ENCODE data around the gene DNASE1L3. TPM values are rescaled to one million over a fixed set of nuclear protein-coding genes. Genes with fewer than 3 reads are reported as not detected.

DNASE1L3 gene
- total RNA-seq, 2 donors from 2014 or later: 1.4 to 2.3 TPM

DNA sequence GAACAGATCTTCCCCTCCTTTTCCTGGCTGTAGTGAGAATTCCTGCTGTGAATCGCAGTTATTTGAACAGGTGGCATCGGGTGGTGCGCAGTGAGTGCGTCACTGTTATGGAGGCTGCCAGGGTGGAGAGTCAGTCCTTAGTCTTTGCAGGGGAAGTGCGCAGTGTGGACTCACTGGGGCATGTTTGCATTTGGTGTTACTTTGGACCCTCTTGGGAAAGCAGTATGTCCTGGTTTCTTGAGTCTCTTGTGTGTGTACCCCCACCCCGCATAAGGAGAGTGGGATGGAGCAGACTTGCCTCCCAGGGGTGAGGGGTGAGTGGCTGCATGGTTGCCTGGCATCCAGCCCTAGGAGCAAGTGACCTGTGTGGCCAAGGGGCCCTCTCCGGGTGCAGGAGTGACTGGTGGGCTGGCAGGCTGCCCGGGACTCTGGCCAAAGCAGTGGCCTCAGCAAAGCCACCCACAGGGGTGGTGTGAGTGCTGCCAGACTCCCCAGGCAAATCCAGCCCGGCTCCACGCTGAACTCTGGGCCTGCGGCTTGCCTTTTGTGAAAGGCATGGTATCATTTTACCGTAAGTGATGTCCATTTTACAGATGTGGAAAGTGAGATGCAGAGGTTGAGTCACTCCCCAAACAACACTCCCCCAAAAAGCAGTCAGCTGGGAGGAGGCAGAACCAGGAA is 46.4 kb downstream of the DNASE1L3 start:
- WGBS: 33% methylated on average over 11 of the region's 12 CpGs
- intact Hi-C loops (cut with DNase I): no loop called here
- no peak overlapping the region for H3K4me3 ChIP-seq
- peaks cover 2 to 6% of the 10 kb centered on the region in 2 donors for H3K36me3 ChIP-seq
- TF ChIP-seq POLR2A (IDR thresholded peaks at IDR 0.05) (no peak), POLR2AphosphoS5 (IDR thresholded peaks at IDR 0.05) (peak; percentile 49), CTCF (IDR thresholded peaks at IDR 0.05) (no peak)
- DNase-seq (ENCODE audit: low spot score): peak; percentile 51
- no peaks in the 10 kb centered on the region for H3K27me3 ChIP-seq (replicated peaks; ENCODE audit: insufficient read depth)
- peaks cover 20% of the 10 kb centered on the region for H3K4me1 ChIP-seq (replicated peaks)
- peak overlapping the region; percentile 83 to 84 for H3K27ac ChIP-seq
- no peaks in the 10 kb centered on the region for H3K9me3 ChIP-seq

GRCh38 chr3:58163234-58163633 is 47.5 kb downstream of the DNASE1L3 start:
- peaks cover 0 to 6% of the 10 kb centered on the region in 2 donors for H3K36me3 ChIP-seq
- H3K4me1 ChIP-seq (replicated peaks): peaks cover 20% of the 10 kb centered on the region

DNA sequence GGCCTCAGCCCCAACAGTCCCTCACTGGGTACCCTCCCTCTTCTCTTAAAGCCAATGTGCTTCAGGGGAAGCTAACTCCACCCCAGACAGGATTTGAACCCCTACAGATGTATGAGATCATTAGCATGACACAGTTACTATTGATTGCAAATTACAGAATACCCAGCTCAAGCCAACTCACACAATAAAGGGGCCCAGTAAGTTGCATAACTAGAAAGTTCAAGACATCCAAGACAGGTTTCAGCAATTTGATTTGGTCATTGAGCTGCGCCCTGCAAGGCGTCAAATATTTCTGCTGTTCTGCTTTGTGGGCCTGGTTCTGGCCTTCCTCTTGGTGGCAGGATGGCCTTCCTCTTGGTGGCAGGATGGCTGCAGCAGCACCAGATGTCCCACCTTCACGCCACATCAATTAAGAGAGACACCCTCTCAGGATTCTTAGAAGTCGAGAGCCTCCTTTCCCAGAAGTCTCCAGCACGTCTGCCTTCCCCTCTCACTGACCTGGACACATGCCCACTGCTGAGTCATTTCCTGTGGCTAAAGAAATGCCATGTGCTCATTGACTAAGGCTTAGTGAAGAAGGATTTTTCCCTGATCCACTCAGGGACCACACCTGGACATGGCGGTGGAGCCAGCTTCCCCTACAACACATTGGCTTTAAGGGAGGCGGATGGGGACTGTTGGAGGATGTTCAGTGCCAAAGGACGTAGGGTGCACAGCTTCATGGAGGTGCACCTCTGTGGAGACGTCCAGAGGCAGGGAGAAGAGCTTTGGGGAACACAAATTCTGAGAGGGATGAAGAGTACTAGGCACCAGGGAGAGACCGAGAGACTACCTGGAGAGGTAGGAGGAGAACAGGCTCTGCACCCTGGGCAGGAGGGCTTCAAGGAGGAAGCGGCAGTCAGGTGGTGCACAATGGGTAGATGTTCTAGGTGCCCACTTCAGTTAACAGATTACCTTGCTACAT is 49.1 kb downstream of the DNASE1L3 start:
- WGBS: 82% methylated on average over 11 of the region's 11 CpGs

More at GRCh38 chr3:58163234-58163633, 47.5 kb downstream of the DNASE1L3 start:
- H3K9me3 ChIP-seq: no peaks in the 10 kb centered on the region
- H3K4me3 ChIP-seq: no peak overlapping the region
- WGBS: 49% methylated on average over 14 of the region's 14 CpGs
- peak overlapping the region; percentile 83 to 84 for H3K27ac ChIP-seq
- no peak for TF ChIP-seq POLR2AphosphoS5 (IDR thresholded peaks at IDR 0.05)
- no peak for TF ChIP-seq CTCF (IDR thresholded peaks at IDR 0.05)
- no peak for TF ChIP-seq POLR2A (IDR thresholded peaks at IDR 0.05)
- DNase-seq (ENCODE audit: low spot score): no peak
- H3K27me3 ChIP-seq (replicated peaks; ENCODE audit: insufficient read depth): no peaks in the 10 kb centered on the region
- intact Hi-C loops (cut with DNase I): no loop called here

DNA sequence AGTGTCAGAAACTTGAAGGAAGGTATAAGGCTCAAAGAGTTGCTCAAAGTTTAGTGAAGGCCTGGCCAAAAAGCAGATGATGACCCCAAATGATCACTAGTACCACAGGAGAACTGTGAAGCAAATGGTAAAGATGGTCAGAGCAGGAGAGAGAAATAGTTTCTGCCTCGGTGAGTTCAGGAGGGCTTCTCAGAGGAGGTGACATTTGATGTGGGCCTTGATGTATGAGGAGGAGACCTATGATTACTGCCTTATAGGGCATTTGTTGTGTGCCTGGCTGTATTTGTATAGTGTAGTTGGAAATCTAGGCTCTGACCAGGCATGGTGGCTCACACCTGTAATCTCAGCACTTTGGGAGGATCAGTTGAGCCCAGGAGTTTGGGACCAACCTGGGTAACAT is 50.4 kb downstream of the DNASE1L3 start:
- peak overlapping the region in 1 of 2 donors; percentile 83 for H3K27ac ChIP-seq
- no peak for TF ChIP-seq POLR2AphosphoS5 (IDR thresholded peaks at IDR 0.05)
- H3K4me3 ChIP-seq: no peak overlapping the region
- peaks cover 0 to 6% of the 10 kb centered on the region in 2 donors for H3K36me3 ChIP-seq
- DNase-seq (ENCODE audit: low spot score): no peak
- no peaks in the 10 kb centered on the region for H3K9me3 ChIP-seq
- no peaks in the 10 kb centered on the region for H3K27me3 ChIP-seq (replicated peaks; ENCODE audit: insufficient read depth)
- 92% methylated on average over 1 of the region's 1 CpG for WGBS
- intact Hi-C loops (cut with DNase I): no loop called here
- peaks cover 17% of the 10 kb centered on the region for H3K4me1 ChIP-seq (replicated peaks)

More for the DNA sequence above, 49.1 kb downstream of the DNASE1L3 start:
- Histone ChIP-seq H3K4me1 (replicated peaks) (peaks cover 20% of the 10 kb centered on the region), H3K9me3 (no peaks in the 10 kb centered on the region), H3K4me3 (no peak overlapping the region), H3K36me3 (peaks cover 0 to 6% of the 10 kb centered on the region in 2 donors), H3K27ac (peak overlapping the region; percentile 83 to 84), H3K27me3 (replicated peaks; ENCODE audit: insufficient read depth) (no peaks in the 10 kb centered on the region)
- intact Hi-C loops (cut with DNase I): no loop called here
- no peak for DNase-seq (ENCODE audit: low spot score)
- TF ChIP-seq POLR2A (IDR thresholded peaks at IDR 0.05): no peak
- TF ChIP-seq CTCF (IDR thresholded peaks at IDR 0.05): no peak
- peak; percentile 31 for TF ChIP-seq POLR2AphosphoS5 (IDR thresholded peaks at IDR 0.05)

DNA sequence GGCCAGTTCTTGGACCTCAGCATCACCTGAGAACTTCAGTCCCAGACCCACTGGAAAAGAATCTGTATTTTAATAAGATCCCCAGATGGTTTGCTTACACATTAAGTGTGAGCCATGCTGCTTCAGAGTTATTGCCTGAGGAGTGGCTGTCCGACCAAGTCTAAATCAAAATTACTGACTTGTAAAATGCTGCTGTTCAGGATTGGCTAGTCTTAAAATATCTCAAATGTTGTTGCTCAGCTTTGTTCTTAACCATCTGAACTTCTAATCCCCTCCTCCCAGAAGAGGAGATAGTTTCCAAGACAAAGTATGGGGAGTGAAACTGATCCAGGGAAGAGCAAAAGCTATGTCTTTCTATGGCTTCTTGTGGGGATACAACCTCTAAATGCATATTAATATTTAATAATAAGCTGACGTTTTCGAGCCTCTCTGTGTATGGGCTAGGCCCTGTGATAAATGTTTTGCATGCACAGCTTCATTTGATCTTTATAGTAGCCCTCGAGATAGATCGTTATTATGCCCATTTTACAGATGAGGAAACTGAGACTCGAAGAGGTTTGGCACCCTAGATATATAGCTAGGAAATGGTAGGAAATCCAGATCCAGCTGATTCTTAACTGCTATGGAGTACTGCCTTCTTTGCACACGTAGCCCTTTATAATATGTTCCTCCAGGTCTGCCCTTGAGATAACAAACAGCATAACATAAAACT is 52.2 kb downstream of the DNASE1L3 start:
- Histone ChIP-seq H3K4me1 (replicated peaks) (peaks cover 1% of the 10 kb centered on the region), H3K4me3 (no peak overlapping the region), H3K27ac (peak overlapping the region in 1 of 2 donors; percentile 83), H3K27me3 (replicated peaks; ENCODE audit: insufficient read depth) (no peaks in the 10 kb centered on the region), H3K36me3 (peaks cover 1 to 8% of the 10 kb centered on the region in 2 donors), H3K9me3 (no peaks in the 10 kb centered on the region)
- 82% methylated on average over 7 of the region's 7 CpGs for WGBS
- no peak for DNase-seq (ENCODE audit: low spot score)
- TF ChIP-seq CTCF (IDR thresholded peaks at IDR 0.05) (no peak), POLR2A (IDR thresholded peaks at IDR 0.05) (no peak), POLR2AphosphoS5 (IDR thresholded peaks at IDR 0.05) (peak; percentile 65)
- intact Hi-C loops (cut with DNase I): no loop called here

All from prostate gland (tissue), 2 donors.